Liver (tissue), 3 donors: ENCODE measurements around the gene STAT6.

ENCODE experiments used
- NR2F2 ChIP-seq: IDR thresholded peaks from 2 replicates; pipeline ENCODE4 v1.6.1; 2016; ENCODE audit warnings: antibody characterized with exemption
- RAD21 ChIP-seq, 2 donors: IDR thresholded peaks; 2 replicates each; pipeline ENCODE4 v1.6.1; 2016; ENCODE audit warnings: antibody characterized with exemption in 2 of 2, mild to moderate bottlenecking in 2 of 2
- TAF1 ChIP-seq: conservative IDR thresholded peaks from 2 replicates; pipeline ENCODE4 v1.6.1; 2016; ENCODE audit warnings: antibody characterized with exemption, mild to moderate bottlenecking
- YY1 ChIP-seq: IDR thresholded peaks from 2 replicates; pipeline ENCODE4 v1.6.1; 2016; ENCODE audit warnings: antibody characterized with exemption, mild to moderate bottlenecking
- TF ChIP-seq, protein P1 (sequence below): fragments of 150-350 bp; IDR thresholded peaks from 2 replicates; pipeline ENCODE4 v1.5.1; 2017; ENCODE audit warnings: improper control_type of control experiment, low read depth, low read length; ENCODE audit not compliant: missing input control
- TF ChIP-seq, protein P2 (sequence below): IDR thresholded peaks from 2 replicates; pipeline ENCODE4 v1.6.1; 2016; ENCODE audit warnings: antibody characterized with exemption
- TF ChIP-seq, protein P3 (sequence below): IDR thresholded peaks from 2 replicates; pipeline ENCODE4 v1.6.1; 2016; ENCODE audit warnings: antibody characterized with exemption, mild to moderate bottlenecking
- TF ChIP-seq, protein P4 (sequence below): IDR thresholded peaks from 2 replicates; pipeline ENCODE4 v1.6.1; 2016; ENCODE audit warnings: antibody characterized with exemption
- donor health status: healthy.
- donor health status: healthy.

- TF ChIP-seq, protein P1, sequence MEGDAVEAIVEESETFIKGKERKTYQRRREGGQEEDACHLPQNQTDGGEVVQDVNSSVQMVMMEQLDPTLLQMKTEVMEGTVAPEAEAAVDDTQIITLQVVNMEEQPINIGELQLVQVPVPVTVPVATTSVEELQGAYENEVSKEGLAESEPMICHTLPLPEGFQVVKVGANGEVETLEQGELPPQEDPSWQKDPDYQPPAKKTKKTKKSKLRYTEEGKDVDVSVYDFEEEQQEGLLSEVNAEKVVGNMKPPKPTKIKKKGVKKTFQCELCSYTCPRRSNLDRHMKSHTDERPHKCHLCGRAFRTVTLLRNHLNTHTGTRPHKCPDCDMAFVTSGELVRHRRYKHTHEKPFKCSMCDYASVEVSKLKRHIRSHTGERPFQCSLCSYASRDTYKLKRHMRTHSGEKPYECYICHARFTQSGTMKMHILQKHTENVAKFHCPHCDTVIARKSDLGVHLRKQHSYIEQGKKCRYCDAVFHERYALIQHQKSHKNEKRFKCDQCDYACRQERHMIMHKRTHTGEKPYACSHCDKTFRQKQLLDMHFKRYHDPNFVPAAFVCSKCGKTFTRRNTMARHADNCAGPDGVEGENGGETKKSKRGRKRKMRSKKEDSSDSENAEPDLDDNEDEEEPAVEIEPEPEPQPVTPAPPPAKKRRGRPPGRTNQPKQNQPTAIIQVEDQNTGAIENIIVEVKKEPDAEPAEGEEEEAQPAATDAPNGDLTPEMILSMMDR: no peak
- TF ChIP-seq, protein P2, sequence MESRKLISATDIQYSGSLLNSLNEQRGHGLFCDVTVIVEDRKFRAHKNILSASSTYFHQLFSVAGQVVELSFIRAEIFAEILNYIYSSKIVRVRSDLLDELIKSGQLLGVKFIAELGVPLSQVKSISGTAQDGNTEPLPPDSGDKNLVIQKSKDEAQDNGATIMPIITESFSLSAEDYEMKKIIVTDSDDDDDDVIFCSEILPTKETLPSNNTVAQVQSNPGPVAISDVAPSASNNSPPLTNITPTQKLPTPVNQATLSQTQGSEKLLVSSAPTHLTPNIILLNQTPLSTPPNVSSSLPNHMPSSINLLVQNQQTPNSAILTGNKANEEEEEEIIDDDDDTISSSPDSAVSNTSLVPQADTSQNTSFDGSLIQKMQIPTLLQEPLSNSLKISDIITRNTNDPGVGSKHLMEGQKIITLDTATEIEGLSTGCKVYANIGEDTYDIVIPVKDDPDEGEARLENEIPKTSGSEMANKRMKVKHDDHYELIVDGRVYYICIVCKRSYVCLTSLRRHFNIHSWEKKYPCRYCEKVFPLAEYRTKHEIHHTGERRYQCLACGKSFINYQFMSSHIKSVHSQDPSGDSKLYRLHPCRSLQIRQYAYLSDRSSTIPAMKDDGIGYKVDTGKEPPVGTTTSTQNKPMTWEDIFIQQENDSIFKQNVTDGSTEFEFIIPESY: no peak
- TF ChIP-seq, protein P3, sequence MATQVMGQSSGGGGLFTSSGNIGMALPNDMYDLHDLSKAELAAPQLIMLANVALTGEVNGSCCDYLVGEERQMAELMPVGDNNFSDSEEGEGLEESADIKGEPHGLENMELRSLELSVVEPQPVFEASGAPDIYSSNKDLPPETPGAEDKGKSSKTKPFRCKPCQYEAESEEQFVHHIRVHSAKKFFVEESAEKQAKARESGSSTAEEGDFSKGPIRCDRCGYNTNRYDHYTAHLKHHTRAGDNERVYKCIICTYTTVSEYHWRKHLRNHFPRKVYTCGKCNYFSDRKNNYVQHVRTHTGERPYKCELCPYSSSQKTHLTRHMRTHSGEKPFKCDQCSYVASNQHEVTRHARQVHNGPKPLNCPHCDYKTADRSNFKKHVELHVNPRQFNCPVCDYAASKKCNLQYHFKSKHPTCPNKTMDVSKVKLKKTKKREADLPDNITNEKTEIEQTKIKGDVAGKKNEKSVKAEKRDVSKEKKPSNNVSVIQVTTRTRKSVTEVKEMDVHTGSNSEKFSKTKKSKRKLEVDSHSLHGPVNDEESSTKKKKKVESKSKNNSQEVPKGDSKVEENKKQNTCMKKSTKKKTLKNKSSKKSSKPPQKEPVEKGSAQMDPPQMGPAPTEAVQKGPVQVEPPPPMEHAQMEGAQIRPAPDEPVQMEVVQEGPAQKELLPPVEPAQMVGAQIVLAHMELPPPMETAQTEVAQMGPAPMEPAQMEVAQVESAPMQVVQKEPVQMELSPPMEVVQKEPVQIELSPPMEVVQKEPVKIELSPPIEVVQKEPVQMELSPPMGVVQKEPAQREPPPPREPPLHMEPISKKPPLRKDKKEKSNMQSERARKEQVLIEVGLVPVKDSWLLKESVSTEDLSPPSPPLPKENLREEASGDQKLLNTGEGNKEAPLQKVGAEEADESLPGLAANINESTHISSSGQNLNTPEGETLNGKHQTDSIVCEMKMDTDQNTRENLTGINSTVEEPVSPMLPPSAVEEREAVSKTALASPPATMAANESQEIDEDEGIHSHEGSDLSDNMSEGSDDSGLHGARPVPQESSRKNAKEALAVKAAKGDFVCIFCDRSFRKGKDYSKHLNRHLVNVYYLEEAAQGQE: no peak
- no peak for TF ChIP-seq NR2F2
- TF ChIP-seq, protein P4, sequence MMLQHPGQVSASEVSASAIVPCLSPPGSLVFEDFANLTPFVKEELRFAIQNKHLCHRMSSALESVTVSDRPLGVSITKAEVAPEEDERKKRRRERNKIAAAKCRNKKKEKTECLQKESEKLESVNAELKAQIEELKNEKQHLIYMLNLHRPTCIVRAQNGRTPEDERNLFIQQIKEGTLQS: no peak
- TF ChIP-seq RAD21 (IDR thresholded peaks at IDR 0.05): no peak
- no peak for TF ChIP-seq TAF1
- no peak for TF ChIP-seq YY1
Measured at GRCh38 chr12:57151741-57152630, 40.8 kb upstream of the STAT6 start.
